GM23248 (cell line): Measurements from ENCODE around the gene SRRM4. TPM values are rescaled to one million over a fixed set of nuclear protein-coding genes. Genes with fewer than 3 reads are reported as not detected.

Experiments
- DNase-seq: peaks from one replicate; pipeline ENCODE4 v3.0.0-alpha.2; 2015
- H2AFZ ChIP-seq: fragments of 200-600 bp; sonication (generic); 2 replicates; pipeline ENCODE4 v1.6.1; 2016; ENCODE audit warnings: antibody characterized with exemption
- H3F3A ChIP-seq: fragments of 200-600 bp; sonication (generic); 2 replicates; pipeline ENCODE4 v1.6.1; 2016; ENCODE audit warnings: mild to moderate bottlenecking, antibody characterized with exemption, mixed run types; ENCODE audit not compliant: insufficient read depth
- H3K27ac ChIP-seq: fragments of 200-600 bp; sonication (generic); 2 replicates; pipeline ENCODE4 v1.5.1; 2016; ENCODE audit warnings: mild to moderate bottlenecking
- H3K27me3 ChIP-seq: fragments of 200-600 bp; sonication (generic); replicated peaks from 2 replicates; pipeline ENCODE4 v1.6.1; 2016; ENCODE audit warnings: mild to moderate bottlenecking; ENCODE audit not compliant: insufficient read depth
- H3K36me3 ChIP-seq: fragments of 200-600 bp; sonication (generic); 2 replicates; pipeline ENCODE4 v1.6.1; 2016; ENCODE audit warnings: low read depth, mild to moderate bottlenecking
- H3K4me1 ChIP-seq: fragments of 200-600 bp; sonication (generic); 2 replicates; pipeline ENCODE4 v1.6.1; 2016; ENCODE audit warnings: mild to moderate bottlenecking; ENCODE audit not compliant: insufficient read depth
- H3K4me2 ChIP-seq: fragments of 200-600 bp; sonication (generic); one replicate; pipeline ENCODE4 v1.6.1; 2016; ENCODE audit warnings: mild to moderate bottlenecking; ENCODE audit not compliant: unreplicated experiment
- H3K4me3 ChIP-seq: fragments of 200-600 bp; sonication (generic); 2 replicates; pipeline ENCODE4 v1.5.1; 2016; ENCODE audit warnings: mild to moderate bottlenecking
- H3K79me2 ChIP-seq: fragments of 200-600 bp; sonication (generic); 2 replicates; pipeline ENCODE4 v1.6.1; 2016; ENCODE audit warnings: mild to moderate bottlenecking; ENCODE audit not compliant: insufficient read depth
- H3K9ac ChIP-seq: fragments of 200-600 bp; sonication (generic); 2 replicates; pipeline ENCODE4 v1.6.1; 2016; ENCODE audit warnings: mild to moderate bottlenecking
- H3K9me2 ChIP-seq: fragments of 200-600 bp; sonication (generic); 2 replicates; pipeline ENCODE4 v1.6.1; 2016; ENCODE audit warnings: mixed run types, mild to moderate bottlenecking, moderate library complexity; ENCODE audit not compliant: insufficient read depth
- H3K9me3 ChIP-seq: fragments of 200-600 bp; sonication (generic); one replicate; pipeline ENCODE4 v1.6.1; 2017; ENCODE audit warnings: low read depth
- H4K20me1 ChIP-seq: fragments of 200-600 bp; sonication (generic); 2 replicates; pipeline ENCODE4 v1.6.0; 2016; ENCODE audit not compliant: insufficient read depth
- EZH2 ChIP-seq: fragments of 200-600 bp; sonication (generic); IDR thresholded peaks from 2 replicates; pipeline ENCODE4 v1.6.1; 2018; ENCODE audit warnings: antibody characterized with exemption, mild to moderate bottlenecking; ENCODE audit not compliant: insufficient read depth, poor library complexity, severe bottlenecking
- EZH2phosphoT487 ChIP-seq: fragments of 200-600 bp; sonication (generic); IDR thresholded peaks from 2 replicates; pipeline ENCODE4 v1.6.1; 2018; ENCODE audit warnings: antibody characterized with exemption, moderate library complexity, mild to moderate bottlenecking, low read depth; ENCODE audit not compliant: insufficient read depth
- WGBS, 2 experiments: methylation state at CpG; one replicate each; pipeline ENCODE4 v1.1.6; 2015 to 2017; ENCODE audit warnings: low lambda C conversion rate in 2 of 2, low coverage in 1 of 2; ENCODE audit errors: missing lambda C conversion rate in 2 of 2; 5-methylcytosine and 5-hydroxymethylcytosine counted together
- in situ Hi-C: fragments of 300-500 bp; cut with MboI; formaldehyde crosslinking; loops from 2 replicates; pipeline ENCODE4 v1.15.0; 2020
- polyA plus RNA-seq: library from polyadenylated mRNA; unstranded; fragments of >200 nt; fragmentation: Nextera tagmentation; extraction: Ambion mirVana; gene quantifications from 2 replicates; pipeline ENCODE4 v1.2.1, GENCODE V29; 2016
- total RNA-seq: library from RNA; depleted of rRNA; stranded (reverse); fragments of >200 nt; shearing (Covaris generic); gene quantifications from 2 replicates; pipeline ENCODE4 v1.2.3, GENCODE V29; 2014

SRRM4 gene
- total and polyA plus RNA-seq, 2 experiments from 2014 or later, result not detected

DNA sequence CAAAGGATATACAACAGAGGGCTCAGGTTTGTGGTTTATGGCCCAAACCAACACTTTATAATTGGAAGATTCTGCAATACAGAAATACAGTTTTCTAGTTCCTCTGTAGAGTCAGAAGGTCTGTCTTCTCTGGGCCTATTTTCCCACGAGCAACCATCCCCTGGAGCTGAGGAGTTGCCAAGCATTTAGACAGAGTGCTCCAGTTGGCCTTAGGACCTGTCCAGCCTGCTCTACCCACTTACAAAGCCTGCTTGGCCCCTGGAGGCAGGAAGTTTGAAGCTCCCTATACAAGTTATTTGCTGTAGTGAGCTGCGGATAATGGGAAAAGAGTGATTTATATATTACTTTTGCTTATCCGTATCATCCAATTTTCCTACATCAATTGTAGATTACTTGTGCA, 136.6 kb downstream of the SRRM4 start:
- Histone ChIP-seq H3K9ac (no peak overlapping the region), H2AFZ (no peak overlapping the region), H4K20me1 (no peaks in the 10 kb centered on the region), H3K79me2 (no peaks in the 10 kb centered on the region), H3K27me3 (no peaks in the 10 kb centered on the region), H3K4me3 (no peak overlapping the region), H3K9me3 (no peaks in the 10 kb centered on the region), H3K4me1 (no peaks in the 10 kb centered on the region), H3F3A (no peaks in the 10 kb centered on the region), H3K27ac (no peak overlapping the region), H3K9me2 (no peaks in the 10 kb centered on the region), H3K36me3 (no peaks in the 10 kb centered on the region), H3K4me2 (no peak overlapping the region)
- DNase-seq, result no peak
- in situ Hi-C loops, result loop anchor here (10.0 kb wide), 1 partner anchor 287 kb away; no protein-coding TSS in a partner anchor
- TF ChIP-seq EZH2phosphoT487 (no peak), EZH2 (no peak)
- WGBS, 2 experiments, result 50 to 64% methylated on average over 3 of the region's 3 CpGs

DNA sequence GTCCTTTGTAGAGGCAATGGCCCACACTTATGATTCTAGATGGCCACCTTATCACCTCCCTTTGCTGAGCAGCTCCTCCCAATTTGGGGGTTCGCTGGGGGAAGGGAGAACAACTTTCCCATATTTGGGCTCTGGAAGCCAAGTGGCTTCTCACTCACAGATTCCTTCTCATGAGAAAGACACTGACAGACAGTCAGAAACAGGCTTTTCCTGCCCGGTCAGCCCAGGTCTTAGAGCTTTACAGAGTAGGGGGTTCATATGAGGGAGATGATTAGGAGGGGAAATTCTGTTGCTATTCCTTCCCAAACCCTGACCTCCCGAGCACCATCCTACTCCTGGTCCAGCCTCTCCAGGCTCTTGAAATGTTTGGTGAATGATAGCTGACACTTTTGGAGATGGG, 137.3 kb downstream of the SRRM4 start:
- in situ Hi-C loops, result loop anchor here (10.0 kb wide), 1 partner anchor 286 kb away; no protein-coding TSS in a partner anchor
- H3K36me3 ChIP-seq, result no peaks in the 10 kb centered on the region

DNA sequence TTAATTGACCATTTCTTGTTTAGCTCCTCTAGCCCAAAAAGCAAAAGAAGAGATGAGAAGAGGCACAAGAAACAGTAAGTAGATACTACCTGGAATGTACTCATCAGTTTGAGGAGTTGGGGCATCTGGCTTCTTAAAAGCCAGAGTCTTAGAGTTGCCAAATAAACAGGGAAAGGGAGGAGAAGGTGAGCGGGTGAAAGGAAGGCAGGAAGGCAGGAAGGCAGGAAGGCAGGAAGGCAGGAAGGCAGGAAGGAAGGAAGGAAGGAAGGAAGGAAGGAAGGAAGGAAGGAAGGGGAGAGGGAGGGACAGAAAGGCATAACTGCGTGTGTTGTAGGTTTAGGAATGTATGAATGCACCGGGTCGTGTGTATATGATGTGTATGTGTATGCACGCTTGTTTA, 140.7 kb downstream of the SRRM4 start:
- DNase-seq, result no peak
- Histone ChIP-seq H3K9me2 (no peaks in the 10 kb centered on the region), H4K20me1 (no peaks in the 10 kb centered on the region), H3K27me3 (no peaks in the 10 kb centered on the region), H3K9ac (no peak overlapping the region), H3K9me3 (no peaks in the 10 kb centered on the region), H3K79me2 (no peaks in the 10 kb centered on the region), H3K27ac (no peak overlapping the region), H2AFZ (no peak overlapping the region), H3K4me2 (no peak overlapping the region), H3K4me3 (no peak overlapping the region), H3F3A (no peaks in the 10 kb centered on the region), H3K4me1 (no peaks in the 10 kb centered on the region), H3K36me3 (no peaks in the 10 kb centered on the region)
- TF ChIP-seq EZH2, result no peak
- no peak for TF ChIP-seq EZH2phosphoT487
- WGBS, 2 experiments, result 25 to 31% methylated on average over 5 of the region's 5 CpGs
- in situ Hi-C loops, result loop anchor here (10.0 kb wide), 1 partner anchor 423 kb away; no protein-coding TSS in a partner anchor

More for the DNA sequence above, 137.3 kb downstream of the SRRM4 start:
- H4K20me1 ChIP-seq, result no peaks in the 10 kb centered on the region
- TF ChIP-seq EZH2phosphoT487 (no peak), EZH2 (no peak)
- no peaks in the 10 kb centered on the region for H3K27me3 ChIP-seq
- H3K4me3 ChIP-seq, result no peak overlapping the region
- H3K79me2 ChIP-seq, result no peaks in the 10 kb centered on the region
- H3K9me3 ChIP-seq, result no peaks in the 10 kb centered on the region
- DNase-seq, result no peak
- no peaks in the 10 kb centered on the region for H3K4me1 ChIP-seq
- H2AFZ ChIP-seq, result no peak overlapping the region
- no peaks in the 10 kb centered on the region for H3F3A ChIP-seq
- no peak overlapping the region for H3K4me2 ChIP-seq
- 28 to 40% methylated on average over 3 of the region's 3 CpGs for WGBS, 2 experiments
- H3K9ac ChIP-seq, result no peak overlapping the region
- no peak overlapping the region for H3K27ac ChIP-seq
- H3K9me2 ChIP-seq, result no peaks in the 10 kb centered on the region

DNA sequence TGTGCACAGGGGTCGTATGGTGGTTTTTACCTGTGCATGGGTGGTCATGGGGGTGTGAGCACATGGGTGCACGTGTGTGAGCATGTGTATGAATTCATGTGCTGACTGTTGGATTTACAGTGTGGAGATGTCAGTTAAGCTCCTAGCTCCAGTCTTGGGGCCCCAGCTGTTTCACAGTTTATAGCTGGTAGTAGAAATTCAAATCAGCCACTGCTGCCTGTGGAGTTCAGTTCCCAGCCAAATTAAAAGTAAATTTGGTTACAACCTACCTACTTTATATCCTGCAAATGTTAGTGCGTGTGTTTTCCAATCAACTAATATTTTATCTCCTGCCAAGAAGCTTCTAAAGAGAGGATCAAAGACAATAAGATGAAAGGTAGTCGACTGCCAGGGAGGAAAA, 141.4 kb downstream of the SRRM4 start:
- no peaks in the 10 kb centered on the region for H3K4me1 ChIP-seq
- DNase-seq, result no peak
- no peaks in the 10 kb centered on the region for H3K9me3 ChIP-seq
- no peaks in the 10 kb centered on the region for H3K79me2 ChIP-seq
- TF ChIP-seq EZH2 (no peak), EZH2phosphoT487 (no peak)
- H3K27ac ChIP-seq, result no peak overlapping the region
- H3K4me2 ChIP-seq, result no peak overlapping the region
- H2AFZ ChIP-seq, result no peak overlapping the region
- no peak overlapping the region for H3K4me3 ChIP-seq
- no peaks in the 10 kb centered on the region for H3K36me3 ChIP-seq
- H4K20me1 ChIP-seq, result no peaks in the 10 kb centered on the region
- no peaks in the 10 kb centered on the region for H3K9me2 ChIP-seq
- 14 to 20% methylated on average over 4 of the region's 4 CpGs for WGBS, 2 experiments
- no peaks in the 10 kb centered on the region for H3K27me3 ChIP-seq
- in situ Hi-C loops, result loop anchor here (10.0 kb wide), 1 partner anchor 422 kb away; no protein-coding TSS in a partner anchor
- H3K9ac ChIP-seq, result no peak overlapping the region
- H3F3A ChIP-seq, result no peaks in the 10 kb centered on the region

DNA sequence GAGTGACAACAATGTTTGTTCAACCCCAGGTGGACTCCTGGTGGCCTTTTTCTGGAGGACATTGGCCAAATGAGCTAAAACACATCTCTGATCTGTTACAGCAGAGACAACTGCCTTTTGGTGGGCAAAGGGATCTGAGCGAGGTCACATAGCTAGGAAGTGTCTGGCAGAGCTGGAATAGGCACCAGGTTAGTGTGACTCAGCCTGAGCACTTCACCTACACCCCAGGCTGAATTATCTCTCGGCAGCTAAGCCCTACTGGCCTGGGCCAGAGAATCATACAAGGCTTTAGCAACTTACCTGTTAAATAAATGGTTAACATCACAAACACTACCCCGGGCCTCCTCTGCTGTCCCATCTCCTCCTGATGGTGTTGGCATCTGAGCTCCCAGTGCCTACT, 147.2 kb downstream of the SRRM4 start:
- H3K9me3 ChIP-seq, result no peaks in the 10 kb centered on the region
- no peaks in the 10 kb centered on the region for H3K79me2 ChIP-seq
- TF ChIP-seq EZH2phosphoT487, result no peak
- TF ChIP-seq EZH2, result no peak
- WGBS, 2 experiments, result 5 to 16% methylated on average over 3 of the region's 3 CpGs
- no peak for DNase-seq
- in situ Hi-C loops, result loop anchor here (10.0 kb wide), 1 partner anchor 416 kb away; no protein-coding TSS in a partner anchor
- no peaks in the 10 kb centered on the region for H3K9me2 ChIP-seq
- no peak overlapping the region for H3K9ac ChIP-seq
- H3K27me3 ChIP-seq, result no peaks in the 10 kb centered on the region
- H2AFZ ChIP-seq, result no peak overlapping the region
- H3K4me1 ChIP-seq, result no peaks in the 10 kb centered on the region
- no peak overlapping the region for H3K4me2 ChIP-seq
- no peaks in the 10 kb centered on the region for H3K36me3 ChIP-seq
- H4K20me1 ChIP-seq, result no peaks in the 10 kb centered on the region
- H3F3A ChIP-seq, result no peaks in the 10 kb centered on the region
- H3K27ac ChIP-seq, result no peak overlapping the region
- no peak overlapping the region for H3K4me3 ChIP-seq
